A549 (cell line): ENCODE data around the gene ALAS1. TPM values are rescaled to one million over a fixed set of nuclear protein-coding genes. Genes with fewer than 3 reads are reported as not detected.

Experiments
- ATAC-seq, 2 experiments: fragments of 200-7000 bp in 1 of 2; fragments of >200 bp in 1 of 2; cut with Nextera tagmentation in 1 of 2; cut with Tn5 transposase in 1 of 2; 3 replicates each; pipeline versions ENCODE4 v1.8.0 to v1.9.1; 2018 to 2020; ENCODE audit warnings: mild to moderate bottlenecking in 1 of 2, moderate library complexity in 1 of 2
- CTCF ChIA-PET: fragments of 300-600 bp; sonication (Branson Sonifier 250); formaldehyde crosslinking; extraction: SDS; loops from one replicate; lab custom pipeline; 2021; ENCODE audit warnings: antibody characterized with exemption, inconsistent platforms; lab: Yijun Ruan, JAX
- POLR2A ChIA-PET: fragments of 350-600 bp; formaldehyde crosslinking; extraction: SDS; loops from one replicate; lab custom pipeline; 2021; ENCODE audit warnings: antibody characterized with exemption, inconsistent platforms; lab: Yijun Ruan, JAX
- DNase-seq, 2 experiments: peaks; one replicate each; pipeline versions ENCODE4 v3.0.0 to v3.0.0-alpha.2; 2011 to 2016; ENCODE audit warnings: low read depth in 1 of 2, low spot score in 1 of 2
- FAIRE-seq: peaks from 2 replicates; lab custom pipeline; 2011; peaks lifted over from hg19 to GRCh38; lab: Jason Lieb, UNC
- H3K27ac ChIP-seq, 2 experiments: fragments of >200 bp; sonication (Bioruptor Twin); formaldehyde crosslinking; 3 replicates each; pipeline ENCODE4 v1.5.1; 2016 to 2017
- H3K4me1 ChIP-seq: fragments of >200 bp; sonication (Bioruptor Twin); formaldehyde crosslinking; 3 replicates; pipeline ENCODE4 v1.6.1; 2016
- H3K4me2 ChIP-seq: fragments of >200 bp; sonication (Bioruptor Twin); formaldehyde crosslinking; 3 replicates; pipeline ENCODE4 v1.6.1; 2016
- H3K4me3 ChIP-seq: fragments of >200 bp; sonication (Bioruptor Twin); formaldehyde crosslinking; 3 replicates; pipeline ENCODE4 v1.5.1; 2016
- H3K9me3 ChIP-seq: fragments of >200 bp; sonication (Bioruptor Twin); formaldehyde crosslinking; 3 replicates; pipeline ENCODE4 v1.6.1; 2016
- CBX2 ChIP-seq: fragments of 200-600 bp; sonication (generic); IDR thresholded peaks from 2 replicates; pipeline ENCODE4 v1.6.1; 2016; ENCODE audit warnings: low read depth, mild to moderate bottlenecking, borderline replicate concordance
- CBX8 ChIP-seq: fragments of 200-600 bp; sonication (generic); IDR thresholded peaks from 2 replicates; pipeline ENCODE4 v1.6.1; 2016
- CHD4 ChIP-seq: fragments of 200-600 bp; sonication (generic); IDR thresholded peaks from 2 replicates; pipeline ENCODE4 v1.6.1; 2016; ENCODE audit warnings: antibody characterized with exemption, mild to moderate bottlenecking, borderline replicate concordance
- EHF ChIP-seq: fragments of 250-450 bp; sonication (Bioruptor Pico); IDR thresholded peaks from 2 replicates; pipeline ENCODE4 v1.5.0; 2020; ENCODE audit warnings: mild to moderate bottlenecking
- EHMT2 ChIP-seq: fragments of 200-600 bp; sonication (generic); IDR thresholded peaks from 2 replicates; pipeline ENCODE4 v1.6.1; 2016; ENCODE audit warnings: antibody characterized with exemption, low read depth, mild to moderate bottlenecking, moderate library complexity
- ESRRA ChIP-seq: fragments of 150-350 bp; IDR thresholded peaks from 2 replicates; pipeline ENCODE4 v1.6.1; 2014; ENCODE audit warnings: mild to moderate bottlenecking, low read length, borderline replicate concordance
- FOXS1 ChIP-seq: fragments of 250-450 bp; sonication (Bioruptor Pico); IDR thresholded peaks from 2 replicates; pipeline ENCODE4 v1.5.0; 2020; ENCODE audit warnings: mild to moderate bottlenecking, moderate library complexity
- HOXA7 ChIP-seq: fragments of 250-450 bp; sonication (Bioruptor Pico); IDR thresholded peaks from 2 replicates; pipeline ENCODE4 v1.5.0; 2020; ENCODE audit warnings: mild to moderate bottlenecking, moderate library complexity
- HOXB5 ChIP-seq: fragments of 250-450 bp; sonication (Bioruptor Pico); IDR thresholded peaks from 2 replicates; pipeline ENCODE4 v1.5.0; 2020; ENCODE audit warnings: mild to moderate bottlenecking, moderate library complexity
- JUN ChIP-seq, 2 experiments: fragments of >200 bp; sonication (Bioruptor Twin); formaldehyde crosslinking; IDR thresholded peaks; 2 replicates in 1 of 2; 3 replicates in 1 of 2; pipeline ENCODE4 v1.6.1; 2016 to 2017
- JUNB ChIP-seq: fragments of >200 bp; sonication (Bioruptor Twin); formaldehyde crosslinking; IDR thresholded peaks from 2 replicates; pipeline ENCODE4 v1.6.1; 2016
- KDM5A ChIP-seq: fragments of 200-600 bp; sonication (generic); IDR thresholded peaks from 2 replicates; pipeline ENCODE4 v1.6.1; 2016; ENCODE audit warnings: antibody characterized with exemption, mild to moderate bottlenecking
- MAFK ChIP-seq: fragments of 450-650 bp; IDR thresholded peaks from 2 replicates; pipeline ENCODE4 v1.6.1; 2014; ENCODE audit not compliant: partially characterized antibody
- NFE2L2 ChIP-seq: fragments of 150-350 bp; conservative IDR thresholded peaks from 2 replicates; pipeline ENCODE4 v1.6.1; 2014; ENCODE audit warnings: low read length
- NPAS2 ChIP-seq: fragments of 250-450 bp; sonication (Bioruptor Pico); IDR thresholded peaks from 2 replicates; pipeline ENCODE4 v1.8.0; 2022; ENCODE audit warnings: mild to moderate bottlenecking, moderate library complexity, borderline replicate concordance
- PHF8 ChIP-seq: fragments of 200-600 bp; sonication (generic); IDR thresholded peaks from 2 replicates; pipeline ENCODE4 v1.6.1; 2016; ENCODE audit warnings: low read depth, mild to moderate bottlenecking, antibody characterized with exemption, moderate library complexity, borderline replicate concordance
- POLR2A ChIP-seq: IDR thresholded peaks from 2 replicates; pipeline ENCODE4 v1.6.1; 2012; ENCODE audit warnings: mild to moderate bottlenecking, low read length
- RFX5 ChIP-seq: fragments of 450-650 bp; IDR thresholded peaks from 2 replicates; pipeline ENCODE4 v1.7.1; 2014; ENCODE audit warnings: antibody characterized with exemption, mild to moderate bottlenecking, moderate library complexity
- RNF2 ChIP-seq: fragments of 200-600 bp; sonication (generic); IDR thresholded peaks from 2 replicates; pipeline ENCODE4 v1.6.1; 2016; ENCODE audit warnings: low read depth, mild to moderate bottlenecking, antibody characterized with exemption, moderate library complexity, borderline replicate concordance
- SMC3 ChIP-seq: fragments of >200 bp; sonication (Bioruptor Twin); formaldehyde crosslinking; IDR thresholded peaks from 3 replicates; pipeline ENCODE4 v1.6.1; 2018; ENCODE audit warnings: inconsistent platforms
- SREBF2 ChIP-seq: fragments of 450-650 bp; IDR thresholded peaks from 2 replicates; pipeline ENCODE4 v1.6.1; 2014; ENCODE audit warnings: mild to moderate bottlenecking, moderate library complexity
- TFCP2L1 ChIP-seq: fragments of 250-450 bp; sonication (Bioruptor Pico); IDR thresholded peaks from 2 replicates; pipeline ENCODE4 v1.5.0; 2021; ENCODE audit warnings: mild to moderate bottlenecking
- ZFP36 ChIP-seq: fragments of 450-650 bp; IDR thresholded peaks from 2 replicates; pipeline ENCODE4 v1.6.1; 2014; ENCODE audit warnings: borderline replicate concordance; ENCODE audit not compliant: partially characterized antibody
- WGBS: methylation state at CpG from one replicate; pipeline ENCODE4 v1.1.6; 2017; ENCODE audit errors: missing lambda C conversion rate; 5-methylcytosine and 5-hydroxymethylcytosine counted together
- polyA plus RNA-seq, 4 experiments: library from polyadenylated mRNA; depleted of rRNA in 3 of 4; stranded (reverse); fragments of >200 nt; fragmentation: RNase III in 1 of 4; extraction: RNeasy Plus Mini Kit Qiagen cat#74134 plus additional on column Dnase treatment in 1 of 4; gene quantifications; 2 replicates in 3 of 4; 3 replicates in 1 of 4; pipeline ENCODE4 v1.2.3, GENCODE V29; 2011 to 2017
- TF ChIP-seq, protein P1 (sequence below): fragments of 250-450 bp; sonication (Bioruptor Pico); IDR thresholded peaks from 2 replicates; pipeline ENCODE4 v1.5.0; 2020; ENCODE audit warnings: low read depth, mild to moderate bottlenecking, moderate library complexity
- TF ChIP-seq, protein P2 (sequence below): IDR thresholded peaks from 2 replicates; pipeline ENCODE4 v1.6.1; 2012
- TF ChIP-seq, protein P3 (sequence below): IDR thresholded peaks from 2 replicates; pipeline ENCODE4 v1.6.1; 2012; ENCODE audit warnings: low read depth, borderline replicate concordance
- TF ChIP-seq, protein P4 (sequence below): fragments of >200 bp; sonication (Bioruptor Twin); formaldehyde crosslinking; IDR thresholded peaks from 3 replicates; pipeline ENCODE4 v1.5.1; 2016

Gene ALAS1
- polyA plus RNA-seq, 2 of the 4 experiments (the other 2 are of a cell fraction) = 56.8 to 63.7 TPM

DNA sequence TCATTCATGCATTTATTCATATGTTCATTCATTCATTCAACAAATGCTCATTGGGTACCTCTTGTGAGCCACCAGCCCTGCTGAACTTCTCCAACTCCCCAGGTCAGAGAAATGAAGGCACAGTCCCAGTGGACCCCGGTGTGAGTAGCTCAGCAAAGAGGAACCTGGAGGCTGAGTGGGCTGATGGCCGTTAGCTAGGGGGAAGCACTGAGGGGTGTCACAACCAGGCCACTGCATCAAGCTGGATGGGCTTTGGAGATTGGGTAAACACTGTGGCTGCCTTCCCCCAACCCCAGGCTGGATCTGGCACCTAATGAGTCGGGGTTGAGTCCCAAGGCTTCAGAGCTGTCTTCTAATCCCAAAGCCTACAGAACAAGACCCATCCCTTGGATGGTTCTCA lies 12.1 kb upstream of the ALAS1 start:
- DNase-seq = no peak
- no peak for ATAC-seq
- Histone ChIP-seq H3K9me3 (no peaks in the 10 kb centered on the region), H3K4me1 (no peaks in the 10 kb centered on the region), H3K4me2 (no peak overlapping the region), H3K27ac (no peak overlapping the region), H3K4me3 (no peak overlapping the region)
- TF ChIP-seq CBX8 (no peak), CHD4 (no peak), PHF8 (no peak), HOXB5 (no peak), KDM5A (no peak), POLR2A (no peak), CBX2 (no peak), HOXA7 (CRISPR knock-in tag) (no peak), RNF2 (no peak), FOXS1 (no peak), MAFK (no peak), JUN (IDR thresholded peaks at IDR 0.05) (no peak), RFX5 (no peak), EHMT2 (no peak), NFE2L2 (no peak)
- TF ChIP-seq, protein P1, sequence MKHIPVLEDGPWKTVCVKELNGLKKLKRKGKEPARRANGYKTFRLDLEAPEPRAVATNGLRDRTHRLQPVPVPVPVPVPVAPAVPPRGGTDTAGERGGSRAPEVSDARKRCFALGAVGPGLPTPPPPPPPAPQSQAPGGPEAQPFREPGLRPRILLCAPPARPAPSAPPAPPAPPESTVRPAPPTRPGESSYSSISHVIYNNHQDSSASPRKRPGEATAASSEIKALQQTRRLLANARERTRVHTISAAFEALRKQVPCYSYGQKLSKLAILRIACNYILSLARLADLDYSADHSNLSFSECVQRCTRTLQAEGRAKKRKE (CRISPR knock-in tag) = no peak
- WGBS = 60% methylated on average over 1 of the region's 3 CpGs
- POLR2A ChIA-PET = no interaction called here
- CTCF ChIA-PET = interaction anchor here (0.6 to 1.3 kb wide), 3 partner anchors 14 to 36 kb away, joined by 3 to 5 read pairs (median 4); no protein-coding TSS in a partner anchor
- FAIRE-seq = no peak

DNA sequence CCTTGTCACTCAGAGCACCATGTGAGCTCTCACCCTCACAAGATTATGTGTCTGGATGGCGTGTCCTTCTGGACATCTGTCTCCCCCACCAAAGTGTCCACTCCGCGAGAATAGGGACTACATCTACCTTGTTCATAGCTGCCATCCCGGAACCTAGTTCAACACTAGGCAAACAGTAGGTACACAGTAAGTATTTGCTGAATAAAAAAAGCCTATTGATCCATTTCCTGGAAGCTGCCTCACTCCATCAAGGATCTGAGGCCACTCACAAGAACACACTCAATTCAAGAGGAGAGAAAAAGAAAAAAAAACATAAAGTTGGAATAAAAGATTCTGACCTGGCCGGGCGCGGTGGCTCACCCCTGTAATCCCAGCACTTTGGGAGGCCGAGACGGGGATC lies 11.2 kb upstream of the ALAS1 start:
- H3K27ac ChIP-seq = no peak overlapping the region
- ChIA-PET CTCF (interaction anchor here (0.6 kb wide), 1 partner anchor 37 kb away, joined by 3 read pairs; no protein-coding TSS in a partner anchor), POLR2A (no interaction called here)
- FAIRE-seq = no peak
- no peaks in the 10 kb centered on the region for H3K9me3 ChIP-seq
- WGBS = 90% methylated on average over 9 of the region's 9 CpGs
- no peak overlapping the region for H3K4me3 ChIP-seq
- no peak for TF ChIP-seq JUNB
- no peak for TF ChIP-seq ESRRA
- TF ChIP-seq MAFK = no peak
- no peak for TF ChIP-seq SMC3
- TF ChIP-seq, protein P2, sequence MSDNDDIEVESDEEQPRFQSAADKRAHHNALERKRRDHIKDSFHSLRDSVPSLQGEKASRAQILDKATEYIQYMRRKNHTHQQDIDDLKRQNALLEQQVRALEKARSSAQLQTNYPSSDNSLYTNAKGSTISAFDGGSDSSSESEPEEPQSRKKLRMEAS = no peak
- no peak for TF ChIP-seq CBX8
- TF ChIP-seq, protein P3, sequence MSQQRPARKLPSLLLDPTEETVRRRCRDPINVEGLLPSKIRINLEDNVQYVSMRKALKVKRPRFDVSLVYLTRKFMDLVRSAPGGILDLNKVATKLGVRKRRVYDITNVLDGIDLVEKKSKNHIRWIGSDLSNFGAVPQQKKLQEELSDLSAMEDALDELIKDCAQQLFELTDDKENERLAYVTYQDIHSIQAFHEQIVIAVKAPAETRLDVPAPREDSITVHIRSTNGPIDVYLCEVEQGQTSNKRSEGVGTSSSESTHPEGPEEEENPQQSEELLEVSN = no peak
- TF ChIP-seq FOXS1 = no peak
- TF ChIP-seq ZFP36 = no peak
- TF ChIP-seq, protein P4, sequence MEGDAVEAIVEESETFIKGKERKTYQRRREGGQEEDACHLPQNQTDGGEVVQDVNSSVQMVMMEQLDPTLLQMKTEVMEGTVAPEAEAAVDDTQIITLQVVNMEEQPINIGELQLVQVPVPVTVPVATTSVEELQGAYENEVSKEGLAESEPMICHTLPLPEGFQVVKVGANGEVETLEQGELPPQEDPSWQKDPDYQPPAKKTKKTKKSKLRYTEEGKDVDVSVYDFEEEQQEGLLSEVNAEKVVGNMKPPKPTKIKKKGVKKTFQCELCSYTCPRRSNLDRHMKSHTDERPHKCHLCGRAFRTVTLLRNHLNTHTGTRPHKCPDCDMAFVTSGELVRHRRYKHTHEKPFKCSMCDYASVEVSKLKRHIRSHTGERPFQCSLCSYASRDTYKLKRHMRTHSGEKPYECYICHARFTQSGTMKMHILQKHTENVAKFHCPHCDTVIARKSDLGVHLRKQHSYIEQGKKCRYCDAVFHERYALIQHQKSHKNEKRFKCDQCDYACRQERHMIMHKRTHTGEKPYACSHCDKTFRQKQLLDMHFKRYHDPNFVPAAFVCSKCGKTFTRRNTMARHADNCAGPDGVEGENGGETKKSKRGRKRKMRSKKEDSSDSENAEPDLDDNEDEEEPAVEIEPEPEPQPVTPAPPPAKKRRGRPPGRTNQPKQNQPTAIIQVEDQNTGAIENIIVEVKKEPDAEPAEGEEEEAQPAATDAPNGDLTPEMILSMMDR = no peak
- no peak for TF ChIP-seq SREBF2
- TF ChIP-seq TFCP2L1 (CRISPR knock-in tag) = no peak
- TF ChIP-seq JUN (IDR thresholded peaks at IDR 0.05) = no peak
- no peak for TF ChIP-seq PHF8
- no peak for TF ChIP-seq NFE2L2
- TF ChIP-seq NPAS2 (CRISPR knock-in tag) = no peak
- no peak for TF ChIP-seq EHF (CRISPR knock-in tag)
- no peak overlapping the region for H3K4me2 ChIP-seq
- no peak for DNase-seq
- ATAC-seq = no peak
- H3K4me1 ChIP-seq = no peaks in the 10 kb centered on the region
